Stimulated activated CD8-positive, alpha-beta memory T cell treated with anti-CD3 and anti-CD28 coated beads, Interleukin-7, amount 100 ng/mL, for 1 hour (primary cell): ENCODE data around the gene EYS.
"Not testable (repeated sequence)": the region's sequence is repeated elsewhere in the genome, so short reads cannot be mapped to it uniquely, and the experiment has no call there.

Source experiments
- DNase-seq, 2 donors: peaks; one replicate each; pipeline ENCODE4 v3.0.0-alpha.2; 2020; ENCODE audit warnings: low read depth in 2 of 2

EYS gene

GRCh38 chr6:63738190-63738589 is 1968.8 kb downstream of the EYS start:
- DNase-seq: not testable (repeated sequence)

DNA sequence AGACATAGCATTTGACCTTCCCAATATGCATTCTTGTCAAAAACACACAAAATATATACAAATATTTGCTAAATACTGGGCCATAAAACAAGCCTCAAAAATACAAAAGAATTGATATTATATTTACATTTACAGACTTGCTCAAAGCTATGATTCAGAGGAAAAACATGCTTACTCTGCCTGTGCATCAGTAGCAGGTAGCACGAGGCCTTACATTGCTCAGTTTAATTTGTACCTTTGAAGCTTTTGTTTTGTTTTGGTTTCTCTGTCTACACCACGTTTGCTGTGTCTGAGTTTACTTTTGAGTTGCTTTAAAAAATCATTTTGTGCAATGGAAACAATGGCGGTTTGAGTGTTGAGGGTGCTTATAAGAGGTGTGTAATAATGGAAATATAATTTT is 1972.1 kb downstream of the EYS start:
- DNase-seq: no peak

DNA sequence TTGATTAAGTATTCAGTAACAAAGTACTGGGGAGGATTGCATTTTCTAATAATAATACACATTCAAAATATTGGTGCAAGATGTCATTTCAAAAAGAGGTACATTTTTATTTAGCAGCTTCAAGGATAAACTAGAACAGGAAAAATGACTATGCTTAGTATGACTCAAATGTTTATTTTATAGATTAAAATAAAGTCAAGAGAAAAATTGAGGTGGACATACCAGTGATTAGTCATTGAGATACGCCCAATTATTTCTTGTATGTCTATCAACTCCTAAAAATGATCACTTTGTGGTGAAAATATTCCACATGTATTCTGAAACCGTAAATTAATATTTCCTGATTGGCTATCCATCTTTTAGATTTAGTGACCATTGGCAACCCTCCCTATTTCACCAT is 1974.7 kb downstream of the EYS start:
- no peak for DNase-seq

DNA sequence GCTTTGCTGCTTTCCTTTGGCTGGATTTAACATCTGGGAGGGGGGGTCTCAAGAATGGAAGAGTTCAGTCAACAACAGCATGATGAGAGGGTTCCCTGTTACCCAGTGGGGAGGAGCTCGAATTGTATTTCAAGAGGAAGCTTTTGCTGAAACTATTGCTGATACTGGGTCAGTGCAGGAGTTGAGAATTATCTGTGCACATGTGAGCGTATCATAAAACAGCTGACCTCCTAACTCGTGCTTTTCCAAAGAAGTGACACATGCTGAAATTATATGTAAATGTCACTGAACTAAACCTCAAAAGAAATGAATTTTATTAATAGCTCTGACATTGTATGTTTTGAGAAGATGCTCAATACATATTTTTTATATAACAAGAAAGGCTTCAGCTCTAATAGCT is 1975.1 kb downstream of the EYS start:
- no peak for DNase-seq

GRCh38 chr6:63730311-63730710 is 1976.7 kb downstream of the EYS start:
- DNase-seq: no peak

- no peak for DNase-seq
Observed at GRCh38 chr6:63724721-63725120, 1982.3 kb downstream of the EYS start.

- no peak for DNase-seq
Observed at GRCh38 chr6:63721181-63721580, 1985.8 kb downstream of the EYS start.

DNA sequence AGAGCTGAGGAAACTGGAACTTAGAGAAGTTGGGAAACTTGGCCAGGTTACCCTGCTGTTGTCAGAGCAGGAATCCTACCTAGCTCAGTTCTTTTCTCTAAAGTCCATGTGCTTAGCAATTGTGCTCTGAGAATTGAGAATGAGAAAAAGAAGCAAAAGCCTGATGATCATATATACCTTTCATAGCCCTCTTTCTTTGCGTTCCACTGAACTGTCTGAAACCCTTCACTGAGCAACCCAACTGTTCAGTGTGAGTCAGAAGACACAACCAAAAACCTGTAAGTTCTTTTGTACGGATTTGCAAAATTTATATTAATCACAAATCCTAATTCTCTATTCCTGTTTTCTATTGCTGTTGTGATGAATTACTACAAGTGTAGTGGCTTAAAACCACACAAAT is 1990.9 kb downstream of the EYS start:
- DNase-seq: no peak

DNA sequence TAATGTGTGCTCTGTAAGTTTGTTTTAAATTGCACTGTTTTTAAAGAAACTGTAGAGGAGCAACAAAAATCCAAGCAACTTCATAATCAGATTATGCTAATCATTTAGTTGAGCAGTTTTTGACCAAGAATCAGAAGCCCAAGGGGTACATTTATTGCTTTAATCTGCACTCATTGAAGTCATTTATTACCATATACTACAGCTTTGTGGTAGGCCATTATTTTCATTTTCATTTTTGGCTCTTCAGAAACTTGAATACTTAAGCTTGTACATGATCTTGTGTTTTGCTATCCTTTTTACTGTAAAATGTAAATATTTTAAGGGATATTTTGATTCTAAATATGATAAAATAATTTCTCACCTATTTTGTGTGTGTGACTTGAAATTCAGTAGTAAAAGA is 1992.9 kb downstream of the EYS start:
- DNase-seq: no peak

GRCh38 chr6:63713332-63713731 is 1993.7 kb downstream of the EYS start:
- no peak for DNase-seq

- no peak for DNase-seq
Observed at GRCh38 chr6:63709148-63709547, 1997.9 kb downstream of the EYS start.

DNA sequence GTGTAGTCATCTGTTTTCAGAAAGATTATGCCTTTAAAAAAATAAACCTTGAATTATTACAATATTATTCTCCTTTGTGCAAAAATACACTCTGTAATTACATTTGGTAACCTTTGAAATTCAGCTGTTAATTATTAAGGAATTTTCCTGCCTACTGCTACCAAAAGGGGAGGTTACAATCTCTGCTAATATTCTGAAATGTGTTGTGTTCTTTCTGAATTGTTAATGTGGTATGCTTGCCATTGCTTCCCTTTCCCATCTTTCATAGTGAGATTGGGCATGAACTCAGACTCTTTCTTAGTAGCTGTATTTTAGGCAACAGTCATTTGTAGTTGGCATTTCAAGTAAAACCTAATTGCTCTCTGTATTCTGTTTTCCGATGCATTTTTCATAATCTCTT is 1998.4 kb downstream of the EYS start:
- DNase-seq: no peak

GRCh38 chr6:63706630-63707029 is 2000.4 kb downstream of the EYS start:
- DNase-seq: no peak

GRCh38 chr6:63705707-63706106 is 2001.3 kb downstream of the EYS start:
- no peak for DNase-seq

GRCh38 chr6:63690221-63690620 is 2016.8 kb downstream of the EYS start:
- no peak for DNase-seq

DNA sequence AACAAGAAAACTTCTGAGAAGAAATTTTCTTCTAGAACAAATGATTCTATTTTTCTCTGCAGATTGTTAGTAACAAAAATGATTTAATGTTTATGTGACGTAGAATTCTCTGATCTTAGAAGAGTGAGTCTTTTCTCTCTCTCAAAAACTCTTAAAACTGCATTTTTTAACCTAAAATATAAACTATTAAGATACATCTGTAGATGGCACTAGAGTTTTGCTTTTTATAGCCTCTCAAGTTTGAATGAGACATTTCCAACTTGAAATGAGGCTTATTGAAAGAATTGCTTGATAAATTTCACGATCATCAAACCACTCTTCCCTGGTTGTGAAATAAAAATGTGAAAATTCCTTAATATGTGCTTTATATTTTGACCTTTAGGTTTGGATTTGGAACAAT is 2017.6 kb downstream of the EYS start:
- DNase-seq: no peak

- no peak for DNase-seq
Observed at GRCh38 chr6:63685446-63686379, 2021.3 kb downstream of the EYS start.

DNA sequence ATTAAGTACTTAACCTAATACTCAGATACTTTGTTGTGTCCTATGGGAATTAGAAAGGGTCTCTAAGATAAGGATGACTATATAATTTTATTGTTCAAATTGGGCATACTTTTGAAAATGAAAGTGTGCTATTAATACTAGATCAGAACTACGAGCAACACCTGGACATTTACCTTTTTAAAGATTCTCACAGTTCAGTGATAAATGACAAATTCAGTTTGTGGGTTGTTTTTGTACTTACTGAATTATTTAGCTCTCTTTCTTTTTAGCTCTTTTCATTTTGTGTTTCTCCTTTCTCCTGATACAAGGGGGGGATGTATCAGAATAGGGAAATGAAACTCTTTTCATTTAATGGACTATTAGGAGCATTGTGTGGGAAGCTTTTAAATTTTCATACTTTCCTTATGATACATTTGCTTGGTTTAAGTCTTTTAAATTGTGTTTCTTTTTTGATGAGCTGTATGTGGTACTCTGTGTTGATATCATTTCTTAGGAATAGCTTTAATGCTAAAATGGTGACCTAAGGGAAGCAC is 2023.9 kb downstream of the EYS start:
- no peak for DNase-seq

DNA sequence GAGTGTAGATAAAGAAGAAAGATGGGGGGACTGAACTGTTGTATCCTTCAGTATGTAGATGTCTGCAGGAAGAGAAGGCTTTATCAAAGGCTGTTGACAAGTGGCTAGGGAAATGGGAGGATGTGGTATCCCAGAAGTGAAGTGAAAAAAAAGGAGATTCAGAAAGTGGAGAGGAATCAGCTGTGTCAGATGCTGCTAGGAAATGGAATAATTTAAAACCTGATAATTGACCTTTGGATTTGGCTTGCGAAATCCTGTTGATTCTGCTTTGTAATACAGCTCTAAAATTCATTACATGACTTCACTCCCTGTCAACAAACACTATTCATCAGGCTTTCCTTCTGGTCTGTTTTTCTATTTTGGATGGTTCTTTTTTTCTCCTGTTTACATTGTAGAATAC is 2029.7 kb downstream of the EYS start:
- DNase-seq: no peak

DNA sequence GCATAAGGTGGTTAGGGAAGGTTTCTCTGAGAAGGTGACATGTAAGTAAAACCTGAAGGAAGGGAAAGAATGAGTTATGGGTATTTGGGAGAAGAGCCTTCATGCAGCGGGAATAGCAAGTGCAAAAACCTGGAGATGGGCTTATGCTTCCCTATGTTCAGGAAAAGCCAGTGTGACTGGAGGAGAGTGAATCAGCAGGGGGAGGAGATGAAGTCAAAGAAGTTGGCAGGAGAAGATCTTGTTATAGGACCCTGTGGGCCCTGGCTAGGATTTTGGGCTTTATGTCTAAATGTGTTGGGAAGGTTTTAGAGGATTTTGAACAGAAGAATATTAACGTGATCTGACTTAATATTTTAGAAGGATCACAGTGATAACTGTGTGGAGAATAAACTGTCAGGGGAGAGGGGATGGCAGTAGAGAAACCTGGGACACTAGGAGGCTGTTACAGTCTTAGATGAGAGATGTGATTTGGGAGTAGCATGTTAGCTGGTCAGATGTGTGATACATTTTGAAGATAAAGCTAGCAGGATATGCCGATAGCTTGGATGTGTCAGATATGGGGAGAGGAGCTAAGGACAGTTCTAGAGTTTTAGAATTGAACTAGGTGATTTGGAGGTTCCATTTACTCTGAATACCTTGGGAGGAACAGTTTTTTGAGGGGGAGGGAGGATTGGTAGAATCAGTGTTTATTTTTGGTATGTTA is 2030.5 kb downstream of the EYS start:
- DNase-seq: no peak

- no peak for DNase-seq
Observed at GRCh38 chr6:63675138-63675537, 2031.9 kb downstream of the EYS start.

DNA sequence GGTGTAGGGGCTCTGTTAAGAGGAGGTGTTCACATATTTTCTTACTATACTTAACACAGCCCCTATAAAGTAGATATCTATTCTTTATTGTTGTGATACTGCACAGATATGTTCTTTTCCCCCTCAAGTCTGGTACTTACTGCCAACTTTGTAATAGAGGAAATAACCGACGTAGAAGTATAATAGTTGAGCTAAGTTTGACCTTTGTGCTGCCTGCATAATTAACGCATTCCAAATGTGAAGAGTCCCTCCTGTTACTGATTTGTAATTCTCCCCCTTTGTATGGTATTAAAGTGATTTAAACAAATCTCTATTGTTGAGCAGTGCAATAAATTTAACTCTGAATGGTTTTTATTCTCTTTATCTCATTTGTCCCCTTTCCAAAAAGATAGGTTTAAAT is 2032.4 kb downstream of the EYS start:
- no peak for DNase-seq

DNA sequence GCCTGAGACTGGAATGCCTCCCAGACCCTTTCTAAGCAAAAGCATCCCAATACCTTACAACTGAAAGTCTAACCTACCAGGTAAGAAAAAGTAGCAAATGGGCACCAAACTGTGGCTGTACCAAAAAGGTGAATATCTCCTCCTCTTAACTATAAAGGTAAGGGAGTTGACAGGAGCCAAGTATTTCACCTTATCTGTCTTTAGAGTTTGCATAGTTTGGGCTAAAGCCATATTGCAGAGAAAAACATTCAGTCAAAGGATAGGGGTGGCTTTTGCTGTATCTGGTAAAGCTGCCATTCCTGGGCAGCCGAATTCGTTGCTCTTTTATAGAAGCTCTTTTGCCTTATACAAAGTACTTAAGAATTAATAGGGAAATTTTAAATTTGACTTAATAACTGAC is 2033.3 kb downstream of the EYS start:
- DNase-seq: no peak
